ENCODE results near the gene JMJD1C. TPM values are rescaled to one million over a fixed set of nuclear protein-coding genes. Genes with fewer than 3 reads are reported as not detected.

The JMJD1C gene
- total RNA-seq, 2 experiments from 2014 or later: 389 to 399 TPM

GRCh38 chr10:63150745-63151144 is 315.0 kb downstream of the JMJD1C start:
- H3K27me3 ChIP-seq (ENCODE audit: control insufficient read depth in 1 of 2, insufficient read depth in 2 of 2, low read length in 2 of 2): no peaks in the 10 kb centered on the region
- TF ChIP-seq, protein P1, sequence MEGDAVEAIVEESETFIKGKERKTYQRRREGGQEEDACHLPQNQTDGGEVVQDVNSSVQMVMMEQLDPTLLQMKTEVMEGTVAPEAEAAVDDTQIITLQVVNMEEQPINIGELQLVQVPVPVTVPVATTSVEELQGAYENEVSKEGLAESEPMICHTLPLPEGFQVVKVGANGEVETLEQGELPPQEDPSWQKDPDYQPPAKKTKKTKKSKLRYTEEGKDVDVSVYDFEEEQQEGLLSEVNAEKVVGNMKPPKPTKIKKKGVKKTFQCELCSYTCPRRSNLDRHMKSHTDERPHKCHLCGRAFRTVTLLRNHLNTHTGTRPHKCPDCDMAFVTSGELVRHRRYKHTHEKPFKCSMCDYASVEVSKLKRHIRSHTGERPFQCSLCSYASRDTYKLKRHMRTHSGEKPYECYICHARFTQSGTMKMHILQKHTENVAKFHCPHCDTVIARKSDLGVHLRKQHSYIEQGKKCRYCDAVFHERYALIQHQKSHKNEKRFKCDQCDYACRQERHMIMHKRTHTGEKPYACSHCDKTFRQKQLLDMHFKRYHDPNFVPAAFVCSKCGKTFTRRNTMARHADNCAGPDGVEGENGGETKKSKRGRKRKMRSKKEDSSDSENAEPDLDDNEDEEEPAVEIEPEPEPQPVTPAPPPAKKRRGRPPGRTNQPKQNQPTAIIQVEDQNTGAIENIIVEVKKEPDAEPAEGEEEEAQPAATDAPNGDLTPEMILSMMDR (IDR thresholded peaks at IDR 0.05): no peak
- Mint-ChIP-seq H3K27ac (no peak overlapping the region), H3K4me3 (no peak overlapping the region), H3K9me3 (no peaks in the 10 kb centered on the region), H3K27me3 (no peaks in the 10 kb centered on the region), H3K36me3 (ENCODE audit: low read depth) (peaks cover 86% of the 10 kb centered on the region), H3K4me1 (ENCODE audit: low read depth) (peaks cover 20% of the 10 kb centered on the region)
- peaks cover 59% of the 10 kb centered on the region for H3K36me3 ChIP-seq (ENCODE audit: insufficient read depth, low read length)
- H3K27ac ChIP-seq (ENCODE audit: low read depth in 1 of 2, low read length in 2 of 2): no peak overlapping the region
- no peak overlapping the region for H3K4me3 ChIP-seq (ENCODE audit: low read length)
- DNase-seq (no peak), ATAC-seq (ENCODE audit: poor library complexity) (no peak)
- no peaks in the 10 kb centered on the region for H3K9me3 ChIP-seq (ENCODE audit: control insufficient read depth in 1 of 2, insufficient read depth in 1 of 2, low read length in 2 of 2)
- intact Hi-C loops (cut with DNase I, micrococcal nuclease): loop anchor here in 1 of 2 experiments (10.0 kb wide), 2 partner anchors 146 to 886 kb away; partner anchors contain the start of gene RTKN2
- ChIA-PET CTCF (interaction anchor here (1.2 kb wide), 1 partner anchor 8 kb away, joined by 4 read pairs; no protein-coding TSS in a partner anchor), POLR2A (no interaction called here)
- no peaks in the 10 kb centered on the region for H3K4me1 ChIP-seq (ENCODE audit: insufficient read depth, low read length)

DNA sequence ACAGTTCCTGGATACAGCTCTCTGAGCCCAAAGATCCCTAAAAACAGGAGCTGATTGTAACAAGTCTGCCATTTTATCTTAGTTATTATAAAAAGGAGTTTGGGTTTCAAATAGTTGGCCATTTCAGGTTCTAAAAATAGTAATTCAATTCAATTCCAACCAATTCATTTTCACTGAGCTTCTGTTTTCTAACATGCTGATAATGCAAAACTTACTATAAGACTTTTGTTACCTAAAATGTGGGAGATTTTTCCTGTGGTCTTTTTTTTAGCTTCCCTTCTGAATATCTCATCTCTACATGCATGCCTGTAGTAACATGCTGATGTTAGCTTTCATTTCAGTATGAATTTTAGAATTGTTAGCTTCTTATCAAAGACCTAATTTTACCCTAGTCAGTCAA is 319.3 kb downstream of the JMJD1C start:
- Mint-ChIP-seq H3K9me3 (no peaks in the 10 kb centered on the region), H3K4me3 (no peak overlapping the region), H3K4me1 (ENCODE audit: low read depth) (peaks cover 55% of the 10 kb centered on the region), H3K36me3 (ENCODE audit: low read depth) (peaks cover 67% of the 10 kb centered on the region), H3K27me3 (no peaks in the 10 kb centered on the region), H3K27ac (no peak overlapping the region)
- peaks cover 29% of the 10 kb centered on the region for H3K36me3 ChIP-seq (ENCODE audit: insufficient read depth, low read length)
- intact Hi-C loops (cut with DNase I, micrococcal nuclease): no loop called here
- H3K27ac ChIP-seq (ENCODE audit: low read depth in 1 of 2, low read length in 2 of 2): no peak overlapping the region
- CTCF ChIA-PET: interaction anchor here (2.0 to 2.3 kb wide), 2 partner anchors 10 to 14 kb away, joined by 5 to 7 read pairs; partner anchors contain the start of gene NRBF2
- POLR2A ChIA-PET: interaction anchor here (0.5 to 1.5 kb wide), 2 partner anchors 13 to 443 kb away, joined by 3 to 8 read pairs; partner anchors contain the start of gene NRBF2
- no peaks in the 10 kb centered on the region for H3K9me3 ChIP-seq (ENCODE audit: control insufficient read depth in 1 of 2, insufficient read depth in 1 of 2, low read length in 2 of 2)
- peaks cover 11% of the 10 kb centered on the region for H3K4me1 ChIP-seq (ENCODE audit: insufficient read depth, low read length)
- no peak overlapping the region for H3K4me3 ChIP-seq (ENCODE audit: low read length)
- H3K27me3 ChIP-seq (ENCODE audit: control insufficient read depth in 1 of 2, insufficient read depth in 2 of 2, low read length in 2 of 2): no peaks in the 10 kb centered on the region
- ATAC-seq (ENCODE audit: poor library complexity) (no peak), DNase-seq (no peak)
- TF ChIP-seq, protein P1 (IDR thresholded peaks at IDR 0.05): no peak

DNA sequence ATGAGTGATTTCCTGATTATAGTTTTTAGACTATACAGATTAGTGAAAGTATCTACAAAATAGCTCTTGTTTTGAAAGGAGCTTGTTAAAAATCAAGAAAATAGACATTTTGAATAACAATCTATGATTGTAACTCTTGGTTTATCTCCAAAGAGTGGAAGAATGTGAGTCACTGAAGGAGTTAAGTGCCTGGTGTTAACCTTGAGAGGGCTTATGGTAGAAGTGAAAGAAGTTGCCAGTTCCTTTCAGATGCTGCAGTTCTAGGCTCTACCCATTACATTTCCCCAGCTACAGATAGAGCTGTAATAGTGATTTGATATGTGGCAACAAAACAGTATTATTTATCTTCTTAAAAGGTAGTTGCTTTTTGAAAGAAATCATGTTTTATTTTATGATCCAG is 320.0 kb downstream of the JMJD1C start:
- CTCF ChIA-PET: interaction anchor here (2.0 to 2.3 kb wide), 2 partner anchors 9 to 13 kb away, joined by 5 to 7 read pairs; partner anchors contain the start of gene NRBF2
- POLR2A ChIA-PET: interaction anchor here (1.5 kb wide), 1 partner anchor 13 kb away, joined by 8 read pairs; the partner anchor contains the start of gene NRBF2
- ATAC-seq (ENCODE audit: poor library complexity): no peak
- Mint-ChIP-seq H3K36me3 (ENCODE audit: low read depth) (peaks cover 67% of the 10 kb centered on the region), H3K9me3 (no peaks in the 10 kb centered on the region), H3K4me3 (no peak overlapping the region), H3K27me3 (no peaks in the 10 kb centered on the region), H3K27ac (no peak overlapping the region), H3K4me1 (ENCODE audit: low read depth) (peaks cover 62% of the 10 kb centered on the region)
- Histone ChIP-seq H3K36me3 (ENCODE audit: insufficient read depth, low read length) (peaks cover 26% of the 10 kb centered on the region), H3K4me1 (ENCODE audit: insufficient read depth, low read length) (peaks cover 15% of the 10 kb centered on the region), H3K4me3 (ENCODE audit: low read length) (no peak overlapping the region), H3K9me3 (ENCODE audit: control insufficient read depth in 1 of 2, insufficient read depth in 1 of 2, low read length in 2 of 2) (no peaks in the 10 kb centered on the region), H3K27me3 (ENCODE audit: control insufficient read depth in 1 of 2, insufficient read depth in 2 of 2, low read length in 2 of 2) (no peaks in the 10 kb centered on the region), H3K27ac (ENCODE audit: low read depth in 1 of 2, low read length in 2 of 2) (no peak overlapping the region)
- TF ChIP-seq, protein P1 (IDR thresholded peaks at IDR 0.05): no peak
- intact Hi-C loops (cut with DNase I, micrococcal nuclease): no loop called here
- no peak for DNase-seq

All from CD4-positive, alpha-beta T cell (primary cell).